ENCODE measurements around the gene NOD1.

NOD1 gene

DNA sequence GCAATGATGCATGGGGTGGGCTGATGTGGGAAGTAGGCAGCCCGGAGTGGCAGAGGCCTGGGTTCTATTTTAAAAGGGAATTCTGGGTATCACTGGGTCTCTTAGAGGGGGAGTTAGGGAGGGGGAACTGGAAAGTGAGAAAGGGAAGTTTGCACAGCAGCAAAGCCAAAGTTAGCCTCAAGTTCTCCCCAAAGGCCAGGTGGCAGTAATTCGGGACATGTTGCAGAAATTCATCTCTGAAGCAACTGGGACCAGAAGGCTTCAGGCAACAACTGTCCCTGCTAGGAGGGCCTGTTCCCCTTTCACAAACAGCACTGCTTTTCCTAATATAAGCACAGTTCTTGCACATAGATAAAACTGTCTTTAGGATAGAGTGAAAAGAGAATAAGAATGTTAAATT lies 67.4 kb downstream of the NOD1 start:
- no peak for DNase-seq
- H2BK12ac ChIP-seq (ENCODE audit: low read length in 2 of 2), result no peak overlapping the region
- no peak overlapping the region for H2AFZ ChIP-seq (ENCODE audit: low read depth, low read length)
- H3K4ac ChIP-seq (ENCODE audit: low read depth in 1 of 2, low read length in 2 of 2), result no peak overlapping the region
- H2BK15ac ChIP-seq (ENCODE audit: low read depth, poor library complexity, severe bottlenecking), result no peak overlapping the region
- no peak overlapping the region for H4K91ac ChIP-seq (ENCODE audit: low read length)
- H3K27ac ChIP-seq (ENCODE audit: low read length, poor library complexity, severe bottlenecking), result no peak overlapping the region
- no peak overlapping the region for H3K23ac ChIP-seq (ENCODE audit: low read length in 2 of 2)
- no peaks in the 10 kb centered on the region for H3K9me3 ChIP-seq (ENCODE audit: control insufficient read depth, low read length)
- H3K36me3 ChIP-seq (ENCODE audit: control insufficient read depth in 1 of 2, insufficient read depth in 2 of 2, low read depth in 1 of 2, low read length in 2 of 2), result no peaks in the 10 kb centered on the region
- no peak overlapping the region for H3K14ac ChIP-seq (ENCODE audit: low read length in 2 of 2)
- H4K8ac ChIP-seq (ENCODE audit: low read length), result no peak overlapping the region
- H3K9ac ChIP-seq (ENCODE audit: low read length), result no peak overlapping the region
- 80% methylated on average over 2 of the region's 2 CpGs for WGBS
- no peak overlapping the region for H3K4me3 ChIP-seq (ENCODE audit: insufficient read depth in 1 of 2, low read depth in 1 of 2, low read length in 2 of 2)
- no peak overlapping the region for H2BK120ac ChIP-seq (ENCODE audit: low read depth, low read length)
- H2AK5ac ChIP-seq (ENCODE audit: low read length, severe bottlenecking), result no peak overlapping the region
- H3K27me3 ChIP-seq (ENCODE audit: control insufficient read depth in 1 of 2, insufficient read depth in 1 of 2, low read length in 2 of 2), result no peaks in the 10 kb centered on the region
- H3K79me1 ChIP-seq (replicated peaks; ENCODE audit: low read length, poor library complexity, severe bottlenecking), result no peaks in the 10 kb centered on the region
- H3K18ac ChIP-seq (ENCODE audit: low read depth in 1 of 2, low read length in 2 of 2), result no peak overlapping the region
- H3K4me1 ChIP-seq (ENCODE audit: control insufficient read depth, insufficient read depth, low read depth, low read length), result peaks cover 2% of the 10 kb centered on the region
- no peak overlapping the region for H3K4me2 ChIP-seq (ENCODE audit: low read length, poor library complexity, severe bottlenecking)
- H2BK5ac ChIP-seq (ENCODE audit: low read depth, low read length, poor library complexity, severe bottlenecking), result no peak overlapping the region

DNA sequence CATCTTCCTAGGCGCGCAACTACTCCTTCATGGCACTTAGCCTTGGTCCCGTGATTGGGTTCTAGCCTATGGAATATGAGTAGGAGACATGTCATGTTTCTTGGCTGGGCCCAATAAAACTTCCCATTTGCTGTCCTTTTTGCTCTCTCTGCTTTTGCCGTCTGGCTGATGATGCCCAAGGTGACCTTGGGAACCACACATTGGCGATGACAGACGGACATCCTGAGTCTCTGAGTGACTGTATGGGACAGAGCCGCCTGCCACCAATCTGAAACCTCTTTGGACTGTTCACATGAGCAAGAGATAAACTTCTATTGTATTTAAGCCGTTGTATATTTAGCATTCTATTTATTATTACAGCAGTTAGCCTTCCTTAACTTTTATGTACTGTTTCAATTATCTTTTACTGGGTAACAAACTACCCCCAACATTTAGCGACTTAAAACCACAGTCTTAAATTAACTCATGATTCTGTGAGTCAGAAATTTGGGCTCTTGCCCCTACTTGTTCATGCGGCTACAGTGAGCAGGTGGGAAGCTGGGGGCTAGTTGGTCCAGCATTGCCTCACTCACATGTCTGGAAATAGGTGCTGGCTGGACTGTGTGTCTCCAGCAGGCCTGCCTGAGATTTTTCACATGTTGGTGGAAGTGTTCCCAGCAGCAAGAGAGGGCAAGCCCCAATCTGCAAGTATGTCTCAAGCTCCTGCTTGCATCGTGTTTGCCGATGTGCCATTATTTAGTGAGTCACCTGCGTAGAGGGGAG lies 71.7 kb downstream of the NOD1 start:
- 91% methylated on average over 10 of the region's 13 CpGs for WGBS
- H2AFZ ChIP-seq (ENCODE audit: low read depth, low read length), result no peak overlapping the region

DNA sequence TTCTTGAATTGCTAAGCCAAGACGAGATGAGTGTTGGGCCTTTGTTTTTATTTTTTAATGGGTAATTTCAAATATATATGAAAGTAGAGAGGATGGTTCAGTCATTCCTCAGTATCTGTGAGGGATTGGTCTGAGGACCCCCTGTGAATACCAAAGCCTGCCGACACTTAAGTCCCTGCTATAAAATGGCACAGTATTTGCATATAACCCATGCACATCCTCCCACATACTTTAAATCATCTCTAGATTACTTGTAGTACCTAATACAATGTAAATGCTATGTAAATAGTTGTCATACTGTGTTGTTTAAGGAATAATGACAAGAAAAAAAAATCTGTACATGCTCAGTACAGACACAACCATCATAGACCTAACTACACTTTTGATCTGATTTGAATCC lies 73.4 kb downstream of the NOD1 start:
- DNase-seq, result no peak
- no peak overlapping the region for H3K23ac ChIP-seq (ENCODE audit: low read length in 2 of 2)

More for the DNA sequence above, 71.7 kb downstream of the NOD1 start:
- no peaks in the 10 kb centered on the region for H3K4me1 ChIP-seq (ENCODE audit: control insufficient read depth, insufficient read depth, low read depth, low read length)
- no peak overlapping the region for H3K9ac ChIP-seq (ENCODE audit: low read length)
- H3K27me3 ChIP-seq (ENCODE audit: control insufficient read depth in 1 of 2, insufficient read depth in 1 of 2, low read length in 2 of 2), result no peaks in the 10 kb centered on the region
- H3K23ac ChIP-seq (ENCODE audit: low read length in 2 of 2), result no peak overlapping the region
- DNase-seq, result no peak
- H3K27ac ChIP-seq (ENCODE audit: low read length, poor library complexity, severe bottlenecking), result no peak overlapping the region
- no peak overlapping the region for H2BK5ac ChIP-seq (ENCODE audit: low read depth, low read length, poor library complexity, severe bottlenecking)
- H2BK12ac ChIP-seq (ENCODE audit: low read length in 2 of 2), result no peak overlapping the region
- no peaks in the 10 kb centered on the region for H3K9me3 ChIP-seq (ENCODE audit: control insufficient read depth, low read length)
- no peak overlapping the region for H2BK15ac ChIP-seq (ENCODE audit: low read depth, poor library complexity, severe bottlenecking)
- H3K4me3 ChIP-seq (ENCODE audit: insufficient read depth in 1 of 2, low read depth in 1 of 2, low read length in 2 of 2), result no peak overlapping the region
- no peaks in the 10 kb centered on the region for H3K36me3 ChIP-seq (ENCODE audit: control insufficient read depth in 1 of 2, insufficient read depth in 2 of 2, low read depth in 1 of 2, low read length in 2 of 2)
- no peak overlapping the region for H3K14ac ChIP-seq (ENCODE audit: low read length in 2 of 2)
- H2BK120ac ChIP-seq (ENCODE audit: low read depth, low read length), result no peak overlapping the region
- no peak overlapping the region for H4K8ac ChIP-seq (ENCODE audit: low read length)
- H3K79me1 ChIP-seq (replicated peaks; ENCODE audit: low read length, poor library complexity, severe bottlenecking), result no peaks in the 10 kb centered on the region
- no peak overlapping the region for H3K4me2 ChIP-seq (ENCODE audit: low read length, poor library complexity, severe bottlenecking)
- H4K91ac ChIP-seq (ENCODE audit: low read length), result no peak overlapping the region
- no peak overlapping the region for H2AK5ac ChIP-seq (ENCODE audit: low read length, severe bottlenecking)
- H3K4ac ChIP-seq (ENCODE audit: low read depth in 1 of 2, low read length in 2 of 2), result no peak overlapping the region
- no peak overlapping the region for H3K18ac ChIP-seq (ENCODE audit: low read depth in 1 of 2, low read length in 2 of 2)

DNA sequence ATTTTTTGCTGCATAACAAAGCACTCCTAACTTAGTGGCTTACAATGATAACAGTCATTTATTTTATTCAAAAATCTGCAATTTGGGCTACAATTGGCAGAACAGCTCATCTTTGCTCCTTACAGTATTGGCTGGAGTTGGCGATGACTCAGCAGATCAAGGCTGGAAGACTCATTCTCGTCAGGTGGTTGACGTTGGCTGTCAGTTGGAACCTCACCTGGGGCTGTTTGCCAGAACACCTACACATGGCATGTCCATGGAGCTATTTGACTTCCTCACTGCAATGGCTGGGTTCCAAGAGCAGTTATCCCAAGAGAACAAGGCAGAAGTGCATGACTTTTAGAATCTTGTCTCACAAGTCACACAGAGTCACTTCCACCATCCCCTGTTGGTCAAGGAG lies 75.1 kb downstream of the NOD1 start:
- Histone ChIP-seq H2BK5ac (ENCODE audit: low read depth, low read length, poor library complexity, severe bottlenecking) (no peak overlapping the region), H2AFZ (ENCODE audit: low read depth, low read length) (no peak overlapping the region), H3K36me3 (ENCODE audit: control insufficient read depth in 1 of 2, insufficient read depth in 2 of 2, low read depth in 1 of 2, low read length in 2 of 2) (no peaks in the 10 kb centered on the region), H3K4me3 (ENCODE audit: insufficient read depth in 1 of 2, low read depth in 1 of 2, low read length in 2 of 2) (no peak overlapping the region), H3K4me2 (ENCODE audit: low read length, poor library complexity, severe bottlenecking) (no peak overlapping the region), H2AK5ac (ENCODE audit: low read length, severe bottlenecking) (no peak overlapping the region), H3K27me3 (ENCODE audit: control insufficient read depth in 1 of 2, insufficient read depth in 1 of 2, low read length in 2 of 2) (no peaks in the 10 kb centered on the region), H3K4me1 (ENCODE audit: control insufficient read depth, insufficient read depth, low read depth, low read length) (no peaks in the 10 kb centered on the region), H3K79me1 (replicated peaks; ENCODE audit: low read length, poor library complexity, severe bottlenecking) (no peaks in the 10 kb centered on the region), H3K18ac (ENCODE audit: low read depth in 1 of 2, low read length in 2 of 2) (no peak overlapping the region), H4K91ac (ENCODE audit: low read length) (no peak overlapping the region), H3K14ac (ENCODE audit: low read length in 2 of 2) (no peak overlapping the region), H3K9ac (ENCODE audit: low read length) (no peak overlapping the region), H3K9me3 (ENCODE audit: control insufficient read depth, low read length) (no peaks in the 10 kb centered on the region), H3K27ac (ENCODE audit: low read length, poor library complexity, severe bottlenecking) (no peak overlapping the region), H2BK12ac (ENCODE audit: low read length in 2 of 2) (no peak overlapping the region), H3K4ac (ENCODE audit: low read depth in 1 of 2, low read length in 2 of 2) (no peak overlapping the region), H2BK120ac (ENCODE audit: low read depth, low read length) (no peak overlapping the region), H3K23ac (ENCODE audit: low read length in 2 of 2) (no peak overlapping the region), H2BK15ac (ENCODE audit: low read depth, poor library complexity, severe bottlenecking) (no peak overlapping the region), H4K8ac (ENCODE audit: low read length) (no peak overlapping the region)
- 91% methylated on average over 3 of the region's 3 CpGs for WGBS
- no peak for DNase-seq

More for the DNA sequence above, 73.4 kb downstream of the NOD1 start:
- Histone ChIP-seq H2BK120ac (ENCODE audit: low read depth, low read length) (no peak overlapping the region), H3K14ac (ENCODE audit: low read length in 2 of 2) (no peak overlapping the region), H3K27me3 (ENCODE audit: control insufficient read depth in 1 of 2, insufficient read depth in 1 of 2, low read length in 2 of 2) (no peaks in the 10 kb centered on the region), H3K36me3 (ENCODE audit: control insufficient read depth in 1 of 2, insufficient read depth in 2 of 2, low read depth in 1 of 2, low read length in 2 of 2) (no peaks in the 10 kb centered on the region), H3K18ac (ENCODE audit: low read depth in 1 of 2, low read length in 2 of 2) (no peak overlapping the region), H3K79me1 (replicated peaks; ENCODE audit: low read length, poor library complexity, severe bottlenecking) (no peaks in the 10 kb centered on the region), H3K4me1 (ENCODE audit: control insufficient read depth, insufficient read depth, low read depth, low read length) (no peaks in the 10 kb centered on the region), H3K4me3 (ENCODE audit: insufficient read depth in 1 of 2, low read depth in 1 of 2, low read length in 2 of 2) (no peak overlapping the region), H2BK15ac (ENCODE audit: low read depth, poor library complexity, severe bottlenecking) (no peak overlapping the region), H2AK5ac (ENCODE audit: low read length, severe bottlenecking) (no peak overlapping the region), H3K27ac (ENCODE audit: low read length, poor library complexity, severe bottlenecking) (no peak overlapping the region), H4K91ac (ENCODE audit: low read length) (no peak overlapping the region), H3K9me3 (ENCODE audit: control insufficient read depth, low read length) (no peaks in the 10 kb centered on the region), H2BK5ac (ENCODE audit: low read depth, low read length, poor library complexity, severe bottlenecking) (no peak overlapping the region), H2AFZ (ENCODE audit: low read depth, low read length) (no peak overlapping the region), H2BK12ac (ENCODE audit: low read length in 2 of 2) (no peak overlapping the region), H4K8ac (ENCODE audit: low read length) (no peak overlapping the region), H3K4ac (ENCODE audit: low read depth in 1 of 2, low read length in 2 of 2) (no peak overlapping the region), H3K9ac (ENCODE audit: low read length) (no peak overlapping the region), H3K4me2 (ENCODE audit: low read length, poor library complexity, severe bottlenecking) (no peak overlapping the region)
- WGBS, result 89% methylated on average over 1 of the region's 2 CpGs

Measured in mesenchymal stem cell (in vitro differentiated cells and primary cell).